Urothelium cell line (cell line): ENCODE results near the gene TRIP10.

ENCODE experiments used
- DNase-seq: peaks from one replicate; pipeline ENCODE4 v3.0.0; 2011; ENCODE audit warnings: low spot score, mixed read lengths
- FAIRE-seq: peaks from 2 replicates; lab custom pipeline; 2011; peaks lifted over from hg19 to GRCh38; lab: Jason Lieb, UNC

Gene TRIP10

GRCh38 chr19:6725513-6726231 is 13.8 kb upstream of the TRIP10 start:
- DNase-seq (no peak), FAIRE-seq (no peak)

- DNase-seq (no peak), FAIRE-seq (no peak)
These were observed 11.1 kb upstream of the TRIP10 start for GRCh38 chr19:6728346-6728745.

GRCh38 chr19:6729573-6730152 is 9.8 kb upstream of the TRIP10 start:
- FAIRE-seq = no peak
- DNase-seq = no peak

- no peak for FAIRE-seq
- DNase-seq = no peak
These were observed 9.2 kb upstream of the TRIP10 start for GRCh38 chr19:6730153-6730804.

- FAIRE-seq (no peak), DNase-seq (no peak)
These were observed 8.4 kb upstream of the TRIP10 start for GRCh38 chr19:6730941-6731670.

GRCh38 chr19:6731822-6732221 is 7.7 kb upstream of the TRIP10 start:
- FAIRE-seq (no peak), DNase-seq (no peak)

GRCh38 chr19:6732803-6733337 is 6.6 kb upstream of the TRIP10 start:
- FAIRE-seq (no peak), DNase-seq (no peak)

- no peak for FAIRE-seq
- no peak for DNase-seq
These were observed 6.0 kb upstream of the TRIP10 start for GRCh38 chr19:6733338-6734095.

GRCh38 chr19:6734096-6734696 is 5.3 kb upstream of the TRIP10 start:
- no peak for FAIRE-seq
- no peak for DNase-seq

GRCh38 chr19:6735181-6735911 is 4.1 kb upstream of the TRIP10 start:
- FAIRE-seq (no peak), DNase-seq (no peak)

- no peak for FAIRE-seq
- peak; percentile 67 for DNase-seq
These were observed 3.1 kb upstream of the TRIP10 start for GRCh38 chr19:6736169-6736916.

- FAIRE-seq = no peak
- peak; percentile 84 for DNase-seq
These were observed 2.6 kb upstream of the TRIP10 start for GRCh38 chr19:6736917-6737283.

- DNase-seq (peak; percentile 95), FAIRE-seq (no peak)
These were observed 2.1 kb upstream of the TRIP10 start, which contains the start of gene GPR108 for GRCh38 chr19:6737284-6737872. GPR108 (minus strand) TSS chr19:6737580; CDS start chr19:6737576, 4 bp downstream.

GRCh38 chr19:6737873-6738786 is 1.4 kb upstream of the TRIP10 start:
- no peak for DNase-seq
- no peak for FAIRE-seq

GRCh38 chr19:6738787-6739389 is 592 bp upstream of the TRIP10 start:
- FAIRE-seq = no peak
- DNase-seq = no peak

GRCh38 chr19:6739883-6740588 is 556 bp downstream of the TRIP10 start:
- no peak for FAIRE-seq
- DNase-seq = no peak
